ENCODE measurements around the gene APBB1IP. TPM values are rescaled to one million over a fixed set of nuclear protein-coding genes. Genes with fewer than 3 reads are reported as not detected.

The APBB1IP gene
- total and polyA plus RNA-seq, 2 donors (not counting 3 experiments of a cell fraction or from before 2014, with no cell fraction given): not detected

DNA sequence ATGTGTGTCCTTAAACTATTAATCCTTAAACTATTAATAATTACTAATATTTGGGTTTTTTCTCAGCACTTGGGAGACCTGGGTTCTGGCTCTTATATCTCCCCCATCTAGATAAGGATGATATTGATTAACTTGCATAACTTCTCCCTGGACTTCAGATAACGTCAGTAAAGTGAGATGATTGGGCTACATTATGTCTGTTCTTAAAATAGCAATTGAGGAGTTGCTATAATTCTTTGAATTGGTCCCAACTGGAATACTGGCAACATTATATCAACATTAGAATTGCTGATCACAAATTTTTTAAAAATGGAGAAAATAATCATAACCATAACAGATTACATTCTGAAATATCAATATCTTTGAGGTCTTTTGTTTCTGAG is 1.9 kb downstream of the APBB1IP start:
- dilution Hi-C loops (cut with MboI; ENCODE audit: extremely low pct_ligation_motif_present, low sequenced_read_pairs) (no loop called here), intact Hi-C loops (cut with micrococcal nuclease) (no loop called here)
- BruUV-seq (replicated peaks): no TSS peak
- no peak for DNase-seq (ENCODE audit: low read depth, low spot score)
- no peaks in the 10 kb centered on the region for H3K36me3 ChIP-seq (ENCODE audit: control insufficient read depth in 2 of 2, extremely low read depth in 1 of 2, insufficient read depth in 2 of 2, low read length in 2 of 2)
- FAIRE-seq: no peak
- no peak overlapping the region for H3K9ac ChIP-seq (replicated peaks; ENCODE audit: extremely low read depth, insufficient read depth, low read length)
- H3K79me2 ChIP-seq (ENCODE audit: control insufficient read depth, insufficient read depth, low read length): no peaks in the 10 kb centered on the region
- POLR2A ChIA-PET: no interaction called here
- H3K9me1 ChIP-seq (replicated peaks; ENCODE audit: control insufficient read depth, extremely low read depth, insufficient read depth, low read length): no peaks in the 10 kb centered on the region
- H2AFZ ChIP-seq (ENCODE audit: low read depth, low read length): no peak overlapping the region
- no peak overlapping the region for H3K4me3 ChIP-seq (replicated peaks in 1 of 3; ENCODE audit: insufficient read depth in 1 of 3, low read depth in 1 of 3, low read length in 3 of 3)
- no peak overlapping the region for H3K4me2 ChIP-seq (ENCODE audit: insufficient read depth, low read length)
- no peaks in the 10 kb centered on the region for H3K4me1 ChIP-seq (ENCODE audit: control insufficient read depth, extremely low read depth, insufficient read depth, low read length)
- H3K27ac ChIP-seq (ENCODE audit: insufficient read depth, low read depth, low read length): no peak overlapping the region
- no peaks in the 10 kb centered on the region for H3K27me3 ChIP-seq (ENCODE audit: control insufficient read depth in 2 of 2, insufficient read depth in 2 of 2, low read length in 2 of 2)
- no peak for TF ChIP-seq JUN (IDR thresholded peaks at IDR 0.05; ENCODE audit: borderline replicate concordance, insufficient read depth, insufficient read length, low read depth)
- no peak for TF ChIP-seq GATA2 (IDR thresholded peaks at IDR 0.05; ENCODE audit: insufficient read depth, insufficient read length, low read depth, low read length)
- TF ChIP-seq POLR2A (IDR thresholded peaks at IDR 0.05; ENCODE audit: low read depth, low read length): no peak
- TF ChIP-seq, protein P1, sequence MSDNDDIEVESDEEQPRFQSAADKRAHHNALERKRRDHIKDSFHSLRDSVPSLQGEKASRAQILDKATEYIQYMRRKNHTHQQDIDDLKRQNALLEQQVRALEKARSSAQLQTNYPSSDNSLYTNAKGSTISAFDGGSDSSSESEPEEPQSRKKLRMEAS (IDR thresholded peaks at IDR 0.05; ENCODE audit: insufficient read depth, insufficient read length): no peak
- no peak for TF ChIP-seq MYC (IDR thresholded peaks at IDR 0.05; ENCODE audit: low read depth, low read length)
- TF ChIP-seq, protein P2, sequence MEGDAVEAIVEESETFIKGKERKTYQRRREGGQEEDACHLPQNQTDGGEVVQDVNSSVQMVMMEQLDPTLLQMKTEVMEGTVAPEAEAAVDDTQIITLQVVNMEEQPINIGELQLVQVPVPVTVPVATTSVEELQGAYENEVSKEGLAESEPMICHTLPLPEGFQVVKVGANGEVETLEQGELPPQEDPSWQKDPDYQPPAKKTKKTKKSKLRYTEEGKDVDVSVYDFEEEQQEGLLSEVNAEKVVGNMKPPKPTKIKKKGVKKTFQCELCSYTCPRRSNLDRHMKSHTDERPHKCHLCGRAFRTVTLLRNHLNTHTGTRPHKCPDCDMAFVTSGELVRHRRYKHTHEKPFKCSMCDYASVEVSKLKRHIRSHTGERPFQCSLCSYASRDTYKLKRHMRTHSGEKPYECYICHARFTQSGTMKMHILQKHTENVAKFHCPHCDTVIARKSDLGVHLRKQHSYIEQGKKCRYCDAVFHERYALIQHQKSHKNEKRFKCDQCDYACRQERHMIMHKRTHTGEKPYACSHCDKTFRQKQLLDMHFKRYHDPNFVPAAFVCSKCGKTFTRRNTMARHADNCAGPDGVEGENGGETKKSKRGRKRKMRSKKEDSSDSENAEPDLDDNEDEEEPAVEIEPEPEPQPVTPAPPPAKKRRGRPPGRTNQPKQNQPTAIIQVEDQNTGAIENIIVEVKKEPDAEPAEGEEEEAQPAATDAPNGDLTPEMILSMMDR (IDR thresholded peaks at IDR 0.05; ENCODE audit: extremely low read depth in 1 of 2, insufficient read depth in 1 of 2, low read depth in 1 of 2, low read length in 2 of 2): no peak
- no peak for TF ChIP-seq EZH2 (IDR thresholded peaks at IDR 0.05; ENCODE audit: borderline replicate concordance, low read depth, low read length, severe bottlenecking)
- TF ChIP-seq FOS (IDR thresholded peaks at IDR 0.05; ENCODE audit: borderline replicate concordance, insufficient read depth, low read length): no peak
- no peak for TF ChIP-seq POLR2AphosphoS5 (IDR thresholded peaks at IDR 0.05; ENCODE audit: insufficient read depth, low read depth, low read length)
- peaks cover 3% of the 10 kb centered on the region for H3K9me3 ChIP-seq (replicated peaks; ENCODE audit: control insufficient read depth, insufficient read depth, low read length)
- no peaks in the 10 kb centered on the region for H4K20me1 ChIP-seq (replicated peaks; ENCODE audit: control insufficient read depth, extremely low read depth, insufficient read depth, low read length)
- CTCF ChIA-PET: no interaction called here
